GM06990 (cell line): ENCODE results near the gene AAK1.

Experiments
- DNase-seq: peaks from one replicate; pipeline ENCODE4 v3.0.0-alpha.2; 2011; ENCODE audit not compliant: insufficient read length; ENCODE audit errors: extremely low read depth
- H3K27me3 ChIP-seq: replicated peaks from 2 replicates; pipeline ENCODE4 v1.6.0; 2011; ENCODE audit warnings: low read length; ENCODE audit not compliant: control insufficient read depth, insufficient read depth
- H3K36me3 ChIP-seq: 2 replicates; pipeline ENCODE4 v1.5.1; 2011; ENCODE audit warnings: low read length; ENCODE audit not compliant: control insufficient read depth, insufficient read depth
- H3K4me3 ChIP-seq: replicated peaks from 2 replicates; pipeline ENCODE4 v1.5.1; 2011; ENCODE audit warnings: low read depth, mild to moderate bottlenecking, control low read depth, low read length
- CTCF ChIP-seq: IDR thresholded peaks from 2 replicates; pipeline ENCODE4 v1.5.1; 2011; ENCODE audit warnings: low read length, control low read depth, mild to moderate bottlenecking, inconsistent platforms; ENCODE audit not compliant: insufficient read depth, poor library complexity, severe bottlenecking

AAK1 gene

GRCh38 chr2:69499966-69500365 lies 143.6 kb downstream of the AAK1 start:
- Histone ChIP-seq H3K36me3 (peaks cover 7% of the 10 kb centered on the region), H3K4me3 (no peak overlapping the region), H3K27me3 (no peaks in the 10 kb centered on the region)
- no peak for DNase-seq
- no peak for TF ChIP-seq CTCF

GRCh38 chr2:69499242-69499641 lies 144.3 kb downstream of the AAK1 start:
- Histone ChIP-seq H3K4me3 (no peak overlapping the region), H3K27me3 (no peaks in the 10 kb centered on the region), H3K36me3 (peaks cover 7% of the 10 kb centered on the region)
- no peak for DNase-seq
- no peak for TF ChIP-seq CTCF

- H3K27me3 ChIP-seq: no peaks in the 10 kb centered on the region
- peaks cover 7% of the 10 kb centered on the region for H3K36me3 ChIP-seq
- no peak overlapping the region for H3K4me3 ChIP-seq
- no peak for DNase-seq
- TF ChIP-seq CTCF: no peak
Measured at GRCh38 chr2:69495861-69496260, 147.7 kb downstream of the AAK1 start.

GRCh38 chr2:69495008-69495407 lies 148.5 kb downstream of the AAK1 start:
- H3K27me3 ChIP-seq: no peaks in the 10 kb centered on the region
- no peak overlapping the region for H3K4me3 ChIP-seq
- TF ChIP-seq CTCF: no peak
- no peak for DNase-seq
- H3K36me3 ChIP-seq: peaks cover 7% of the 10 kb centered on the region; the same call in 1 of the 2 replicates

- H3K4me3 ChIP-seq: no peak overlapping the region
- no peak for TF ChIP-seq CTCF
- no peaks in the 10 kb centered on the region for H3K27me3 ChIP-seq
- peaks cover 7% of the 10 kb centered on the region; the same call in 1 of the 2 replicates for H3K36me3 ChIP-seq
- no peak for DNase-seq
Measured at GRCh38 chr2:69494126-69494525, 149.4 kb downstream of the AAK1 start.

- no peak for DNase-seq
- no peak overlapping the region for H3K4me3 ChIP-seq
- peaks cover 1% of the 10 kb centered on the region; the same call in 1 of the 2 replicates for H3K36me3 ChIP-seq
- no peak for TF ChIP-seq CTCF
- H3K27me3 ChIP-seq: no peaks in the 10 kb centered on the region
Measured at GRCh38 chr2:69493268-69493667, 150.3 kb downstream of the AAK1 start.
